Measurements from ENCODE around the gene VPS33A. TPM values are rescaled to one million over a fixed set of nuclear protein-coding genes. Genes with fewer than 3 reads are reported as not detected.

Gene VPS33A
- total RNA-seq, 3 donors from 2014 or later (not counting 1 experiment from before 2014, with no cell fraction given) = 19.2 to 26.3 (median 24.1) TPM

- 4% methylated on average over 63 of the region's 63 CpGs for WGBS (ENCODE audit: insufficient coverage)
- Mint-ChIP-seq H3K27ac (peak within 1 kb of the TSS; percentile 93 to 98), H3K9me3 (no peaks in the 10 kb centered on the region), H3K36me3 (no peaks in the 10 kb centered on the region), H3K4me1 (peaks cover 23 to 25% of the 10 kb centered on the region in 2 donors), H3K27me3 (ENCODE audit: low read depth in 2 of 2) (no peaks in the 10 kb centered on the region), H3K4me3 (peak within 1 kb of the TSS; percentile 92)
- H3K9me3 ChIP-seq (ENCODE audit: control insufficient read depth, insufficient read depth, low read length) = no peaks in the 10 kb centered on the region
- H3K27ac ChIP-seq (ENCODE audit: low read length) = peak within 1 kb of the TSS; percentile 68
- no peaks in the 10 kb centered on the region for H3K36me3 ChIP-seq (ENCODE audit: control insufficient read depth, insufficient read depth, low read length)
- peak within 1 kb of the TSS; percentile 51 for H3K4me3 ChIP-seq (ENCODE audit: low read length)
- no peaks in the 10 kb centered on the region for H3K27me3 ChIP-seq (ENCODE audit: control insufficient read depth, insufficient read depth, low read length)
- no peak for TF ChIP-seq CTCF (IDR thresholded peaks at IDR 0.05)
- ATAC-seq (peak; percentile 69 to 76 (median 75)), DNase-seq (peak; percentile 58 to 60)
- H3K4me1 ChIP-seq (ENCODE audit: control insufficient read depth, insufficient read depth, low read length) = peaks cover 32% of the 10 kb centered on the region
- intact Hi-C loops (cut with micrococcal nuclease) = loop anchor here (2.0 kb wide), 1 partner anchor 22 kb away; no protein-coding TSS in a partner anchor
These were observed 83.3 kb downstream of the VPS33A start, which contains the start of gene LRRC43 for GRCh38 chr12:122182887-122183587. Gene LRRC43 (plus strand): TSS chr12:122183123. CDS start chr12:122183145, 22 bp downstream.

Other genes with a start within 250 kb of the VPS33A start
- 1 to 10 TPM in 1 of 3 donors, under 1 TPM in 2; 0.85 to 1.1 (median 0.96) TPM for gene BCL7A, start 244.6 kb downstream of the VPS33A start, total RNA-seq
- 10 to 100 TPM; 83.8 to 92.4 (median 86.1) TPM for gene MLXIP, start 187.7 kb downstream of the VPS33A start, total RNA-seq
- gene IL31, start 92.3 kb downstream of the VPS33A start, total RNA-seq = not detected
- 10 to 100 TPM in 1 of 3 donors, 1 to 10 TPM in 2; 5.0 to 18.5 (median 8.5) TPM for gene LRRC43, start 83.4 kb downstream of the VPS33A start, total RNA-seq
- under 1 TPM; 0.25 to 0.68 (median 0.34) TPM for gene B3GNT4, start 62.8 kb downstream of the VPS33A start, total RNA-seq
- gene DIABLO, start 40.4 kb downstream of the VPS33A start, total RNA-seq = 100 to 1,000 TPM in 2 of 3 donors, 10 to 100 TPM in 1; 84.8 to 102 (median 101) TPM
- 10 to 100 TPM; 67.1 to 88.5 (median 69.1) TPM for gene CLIP1, start 156.2 kb upstream of the VPS33A start, total RNA-seq
- 10 to 100 TPM; 57.7 to 71.6 (median 66.6) TPM for gene ZCCHC8, start 234.4 kb upstream of the VPS33A start, total RNA-seq

Data from natural killer cell (primary cell).